HG02571 (cell line): ENCODE measurements around the gene HOXC5.

ENCODE experiments used
- ATAC-seq: cut with Tn5 transposase; IDR thresholded peaks from one replicate; pipeline ENCODE4 v1.9.1; 2021; ENCODE audit warnings: mild to moderate bottlenecking, moderate library complexity; ENCODE audit not compliant: unreplicated experiment

The HOXC5 gene

DNA sequence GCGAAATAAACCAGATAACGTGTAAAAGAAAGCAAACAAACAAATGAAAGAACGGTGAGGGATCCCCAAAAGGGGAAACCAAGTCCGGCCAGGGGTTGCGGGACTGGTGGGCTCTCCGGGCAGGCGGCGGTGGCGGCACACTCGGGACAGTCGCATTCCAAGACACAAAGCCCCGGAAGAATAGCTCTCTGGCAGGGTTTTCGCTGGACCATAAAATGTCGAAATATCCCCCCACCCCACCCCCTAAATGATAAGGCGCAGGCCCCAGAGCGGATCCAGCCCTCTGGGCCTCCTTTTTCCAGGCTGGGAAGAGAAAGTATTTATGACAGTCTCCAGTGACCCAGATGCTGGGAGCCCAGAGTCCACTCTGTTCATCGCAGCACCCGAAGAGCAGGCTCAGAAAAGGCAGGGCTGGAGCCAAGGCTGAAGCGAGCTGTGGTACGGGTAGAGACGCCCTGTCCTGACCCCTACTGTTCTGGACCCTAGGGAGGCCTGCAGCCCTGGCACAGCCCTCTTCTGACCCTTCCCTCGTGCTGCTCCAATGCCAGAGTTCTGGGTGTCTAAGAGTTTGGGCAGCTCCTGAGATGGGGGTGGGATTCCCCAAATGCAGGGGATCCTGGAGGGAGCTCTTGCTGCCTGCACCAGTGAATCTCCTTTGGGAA, 26.2 kb upstream of the HOXC5 start:
- no peak for ATAC-seq

GRCh38 chr12:54007538-54008259, 25.2 kb upstream of the HOXC5 start:
- ATAC-seq: no peak

- ATAC-seq: no peak
Observed at GRCh38 chr12:54008260-54008552, 24.6 kb upstream of the HOXC5 start.

- no peak for ATAC-seq
Observed at GRCh38 chr12:54009171-54010052, 23.4 kb upstream of the HOXC5 start.

DNA sequence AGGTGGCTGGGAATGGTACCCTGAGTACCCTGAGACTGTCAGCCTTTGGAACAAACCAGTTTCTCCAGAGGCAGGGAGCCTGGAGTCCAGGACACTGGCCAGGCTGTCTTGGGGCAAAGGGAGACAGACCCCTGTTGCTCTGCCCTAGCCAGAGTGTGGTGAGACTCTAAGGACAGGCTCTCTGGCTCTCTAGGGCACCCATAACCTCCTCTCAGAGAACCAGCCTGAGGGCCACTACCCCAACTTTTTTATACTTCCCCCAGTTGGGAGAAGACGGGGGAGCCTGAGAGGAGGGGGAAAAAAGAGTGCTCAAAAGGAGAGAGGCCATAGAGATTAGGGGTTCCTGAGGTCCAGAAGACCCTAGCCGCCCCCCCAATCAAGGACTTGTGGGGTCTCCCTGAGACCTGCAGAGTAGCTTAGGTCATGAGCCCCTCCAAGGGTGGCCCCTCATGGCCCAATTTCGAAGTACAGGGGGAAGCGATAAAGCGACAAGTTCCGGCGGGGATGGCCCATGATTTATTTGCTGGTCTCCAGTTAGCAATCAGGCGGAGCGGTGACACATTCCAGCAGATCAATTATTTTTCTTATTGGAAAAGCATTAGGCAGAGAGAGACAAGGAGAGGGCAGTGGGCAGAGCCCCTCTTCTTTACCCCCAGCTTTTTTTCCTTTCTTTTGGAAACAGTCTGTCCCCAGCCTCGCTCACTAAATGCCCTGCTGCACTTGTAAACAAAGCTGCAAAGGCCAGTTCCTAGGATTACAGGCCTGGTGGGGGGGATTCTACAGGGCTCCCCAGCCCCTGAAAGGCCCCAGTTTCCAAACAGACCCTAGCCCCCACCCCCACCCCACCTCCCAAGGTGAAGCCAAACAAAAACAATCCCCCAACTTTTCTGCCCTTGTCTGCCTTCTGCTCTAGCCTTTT, 22.5 kb upstream of the HOXC5 start:
- ATAC-seq: no peak

DNA sequence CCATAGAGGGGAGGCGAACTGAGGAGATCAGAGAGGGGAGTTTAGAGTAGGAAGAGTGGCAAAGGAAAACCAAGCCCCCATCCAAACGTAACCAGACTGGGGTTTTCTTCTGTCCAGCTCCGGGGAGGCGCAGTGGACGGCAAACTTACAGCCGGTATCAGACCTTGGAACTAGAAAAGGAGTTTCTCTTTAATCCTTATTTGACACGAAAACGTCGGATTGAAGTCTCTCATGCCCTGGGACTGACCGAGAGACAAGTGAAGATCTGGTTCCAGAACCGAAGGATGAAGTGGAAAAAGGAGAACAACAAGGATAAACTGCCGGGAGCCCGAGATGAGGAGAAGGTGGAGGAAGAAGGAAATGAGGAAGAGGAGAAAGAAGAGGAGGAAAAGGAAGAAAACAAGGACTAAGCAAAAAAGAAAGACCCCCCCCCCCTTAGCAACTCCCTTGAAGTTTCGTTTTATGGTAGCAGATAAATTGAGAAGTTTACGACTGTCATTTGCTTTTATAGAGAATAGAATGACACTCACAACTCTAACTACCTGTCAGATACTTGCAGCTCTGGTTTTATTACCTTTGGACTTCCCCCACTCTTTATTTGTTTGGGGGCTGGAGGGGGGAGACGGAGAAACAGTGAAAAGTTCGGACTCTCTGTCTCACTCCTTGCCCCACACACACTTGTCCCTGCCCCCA, 21.7 kb upstream of the HOXC5 start:
- no peak for ATAC-seq

- ATAC-seq: no peak
Observed at GRCh38 chr12:54011665-54012532, 21.0 kb upstream of the HOXC5 start.

- ATAC-seq: no peak
Observed at GRCh38 chr12:54012631-54013409, 20.0 kb upstream of the HOXC5 start.

GRCh38 chr12:54014377-54015017, 18.4 kb upstream of the HOXC5 start:
- ATAC-seq: no peak

DNA sequence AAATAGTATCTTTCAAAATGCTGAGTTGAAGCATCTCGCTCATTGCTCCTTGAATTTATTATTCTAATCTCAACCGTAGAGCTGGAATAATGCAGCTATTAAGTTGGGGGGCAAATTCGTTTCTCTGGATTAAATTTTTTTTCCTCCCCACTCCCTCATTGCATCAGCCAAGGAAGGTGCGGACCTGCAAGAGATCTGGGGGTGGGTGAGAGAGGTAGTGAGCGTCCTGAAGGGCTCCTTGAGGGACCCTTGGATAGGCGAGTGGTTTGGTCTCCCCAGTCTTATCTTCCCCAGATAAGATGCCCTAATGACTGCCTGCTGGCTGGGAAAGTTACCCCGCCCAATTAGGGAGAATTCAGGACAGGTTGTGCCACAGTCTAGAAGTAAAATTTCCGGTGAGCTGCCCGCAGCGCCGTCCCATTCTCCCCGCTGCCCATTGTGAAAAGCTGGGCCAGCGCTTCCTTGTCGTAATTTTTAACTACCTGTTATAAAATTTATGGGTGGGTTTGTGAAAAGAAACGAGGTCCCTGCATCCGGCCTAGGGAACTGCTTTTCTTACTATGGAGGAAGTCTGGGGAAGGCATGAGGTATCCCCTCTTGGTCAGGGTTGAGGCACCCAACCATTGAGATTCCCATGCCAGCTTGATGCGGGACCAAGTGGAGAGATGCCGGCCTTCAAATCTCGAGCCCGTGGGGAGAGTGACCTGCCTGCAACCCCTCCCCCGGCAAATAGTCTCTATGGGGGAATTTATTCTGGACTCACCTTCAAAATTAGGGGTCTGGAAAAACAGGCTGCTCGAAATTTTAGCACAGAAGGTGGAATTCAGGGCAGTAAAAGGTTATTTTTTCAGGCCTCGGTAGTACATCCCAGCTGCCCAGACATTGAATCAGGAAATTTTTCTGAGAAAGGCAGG, 17.6 kb upstream of the HOXC5 start:
- ATAC-seq: no peak

GRCh38 chr12:54016051-54016450, 16.8 kb upstream of the HOXC5 start:
- ATAC-seq: no peak

DNA sequence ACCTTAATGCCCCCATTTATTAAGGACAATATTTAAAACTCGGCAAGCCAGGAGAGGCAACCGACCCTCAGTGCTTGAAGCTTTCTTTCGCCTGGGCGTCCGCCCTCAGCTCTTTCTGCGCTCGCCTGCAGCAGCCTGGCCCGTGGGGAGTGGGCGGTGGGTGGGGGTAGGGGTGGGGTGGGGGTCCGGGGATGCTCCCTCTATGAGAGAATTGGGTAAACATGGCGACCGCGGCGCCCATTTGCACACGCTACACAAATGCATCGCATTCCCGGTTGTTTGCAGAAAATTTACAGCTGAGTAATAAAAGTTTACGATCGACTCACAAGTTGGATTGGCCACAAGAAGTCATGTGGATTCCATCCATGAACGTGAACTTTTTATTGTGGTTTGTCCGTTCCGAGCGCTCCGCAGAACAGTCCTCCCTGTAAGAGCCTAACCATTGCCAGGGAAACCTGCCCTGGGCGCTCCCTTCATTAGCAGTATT, 16.3 kb upstream of the HOXC5 start:
- ATAC-seq: no peak

DNA sequence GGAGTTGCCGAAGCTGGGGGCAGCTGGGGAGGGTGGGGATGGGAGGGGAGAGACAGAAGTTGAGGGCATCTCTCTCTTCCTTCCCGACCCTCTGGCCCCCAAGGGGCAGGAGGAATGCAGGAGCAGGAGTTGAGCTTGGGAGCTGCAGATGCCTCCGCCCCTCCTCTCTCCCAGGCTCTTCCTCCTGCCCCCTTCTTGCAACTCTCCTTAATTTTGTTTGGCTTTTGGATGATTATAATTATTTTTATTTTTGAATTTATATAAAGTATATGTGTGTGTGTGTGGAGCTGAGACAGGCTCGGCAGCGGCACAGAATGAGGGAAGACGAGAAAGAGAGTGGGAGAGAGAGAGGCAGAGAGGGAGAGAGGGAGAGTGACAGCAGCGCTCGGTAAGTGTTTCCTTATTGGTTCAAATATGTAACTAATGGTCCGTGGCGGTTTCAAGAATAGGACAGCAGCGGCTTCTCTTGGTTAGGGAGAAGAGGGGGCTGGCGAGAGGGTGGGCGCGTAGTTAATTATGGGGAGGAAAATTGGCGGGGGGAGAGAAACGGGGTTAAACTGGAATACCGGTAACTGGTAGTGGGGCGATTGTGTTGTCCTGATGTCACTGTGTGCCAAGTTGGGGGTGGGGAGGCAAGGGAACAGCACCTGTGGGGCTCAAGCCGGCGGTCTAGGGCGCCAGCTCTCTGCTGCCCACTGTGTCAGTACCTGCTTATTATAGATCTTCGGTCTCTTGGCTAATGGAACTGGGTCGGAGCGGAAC, 15.6 kb upstream of the HOXC5 start:
- ATAC-seq: peak; percentile 34

DNA sequence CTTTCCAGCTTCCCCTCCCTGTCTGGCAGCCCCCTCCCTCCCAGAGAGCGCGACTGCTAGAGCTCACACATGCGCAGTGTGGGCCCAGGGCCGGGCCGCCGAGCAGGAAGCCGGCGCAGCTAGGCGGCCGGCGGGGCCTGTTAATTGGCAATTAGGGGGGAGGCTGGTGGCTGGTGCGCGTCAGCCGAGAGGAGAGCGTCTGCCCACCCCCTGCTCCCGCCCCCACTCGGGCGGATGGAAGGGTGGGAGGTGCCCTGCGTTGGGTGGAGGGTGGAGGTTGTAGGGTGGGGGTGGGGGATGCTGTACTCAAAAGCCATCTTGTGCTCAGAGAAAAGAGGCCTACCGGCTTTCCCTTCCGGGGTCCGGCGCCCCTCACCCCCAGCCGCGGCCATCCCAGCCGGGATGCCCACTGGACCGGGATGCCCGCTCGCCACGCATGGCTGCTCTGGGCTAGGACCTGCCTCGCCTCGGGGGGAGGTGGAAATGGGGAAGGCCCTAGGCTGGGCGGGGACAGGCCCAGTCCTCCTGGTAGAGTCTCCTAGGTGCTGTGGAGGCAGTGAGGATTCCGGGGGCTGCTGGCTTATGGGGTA, 14.9 kb upstream of the HOXC5 start:
- ATAC-seq: peak; percentile 64

DNA sequence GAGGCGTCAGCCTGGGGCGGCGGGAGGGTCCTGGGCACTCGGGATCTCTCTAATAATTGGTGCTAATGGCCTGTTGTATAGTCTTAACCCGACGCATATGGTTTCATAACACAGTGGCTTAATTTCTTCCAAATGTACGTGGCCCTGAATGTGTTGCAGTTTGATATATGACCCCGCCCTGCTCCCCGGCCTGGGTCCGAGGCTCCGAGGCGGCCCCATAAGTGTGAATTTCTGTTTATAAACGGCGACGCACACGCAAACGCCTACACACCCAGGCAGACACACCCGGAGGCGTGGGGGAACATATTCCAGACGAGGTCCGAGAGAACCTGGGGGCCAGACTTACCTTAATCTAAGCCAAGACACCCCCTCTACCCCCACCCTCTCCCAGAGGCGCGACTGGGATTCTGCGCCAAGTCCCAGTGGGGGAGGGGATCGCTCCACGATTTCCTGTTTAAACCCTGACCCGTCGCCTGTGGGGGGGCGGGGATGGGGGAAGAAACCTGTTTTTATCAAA, 14.3 kb upstream of the HOXC5 start:
- ATAC-seq: no peak
